Stomach (tissue), 4 donors: Measurements from ENCODE around the gene XPO6.

Experiments
- EP300 ChIP-seq: sonication (generic); formaldehyde crosslinking; IDR thresholded peaks from one replicate; pipeline ENCODE4 v1.6.1; 2017; ENCODE audit warnings: antibody characterized with exemption
- POLR2A ChIP-seq, 4 donors: fragments of 450-650 bp; IDR thresholded peaks; one replicate each; pipeline ENCODE4 v1.6.1; 2016; ENCODE audit warnings: antibody characterized with exemption in 4 of 4, control low read depth in 2 of 4, mild to moderate bottlenecking in 1 of 4, moderate library complexity in 1 of 4
- TF ChIP-seq, protein P1 (sequence below), 7 experiments: fragments of 450-650 bp in 4 of 7; fragments of 200-600 bp in 3 of 7; sonication (generic) in 3 of 7; IDR thresholded peaks; one replicate each; pipeline ENCODE4 v1.5.1; 2016 to 2019; ENCODE audit warnings: antibody characterized with exemption in 7 of 7, control low read depth in 2 of 7, mild to moderate bottlenecking in 1 of 7

DNA sequence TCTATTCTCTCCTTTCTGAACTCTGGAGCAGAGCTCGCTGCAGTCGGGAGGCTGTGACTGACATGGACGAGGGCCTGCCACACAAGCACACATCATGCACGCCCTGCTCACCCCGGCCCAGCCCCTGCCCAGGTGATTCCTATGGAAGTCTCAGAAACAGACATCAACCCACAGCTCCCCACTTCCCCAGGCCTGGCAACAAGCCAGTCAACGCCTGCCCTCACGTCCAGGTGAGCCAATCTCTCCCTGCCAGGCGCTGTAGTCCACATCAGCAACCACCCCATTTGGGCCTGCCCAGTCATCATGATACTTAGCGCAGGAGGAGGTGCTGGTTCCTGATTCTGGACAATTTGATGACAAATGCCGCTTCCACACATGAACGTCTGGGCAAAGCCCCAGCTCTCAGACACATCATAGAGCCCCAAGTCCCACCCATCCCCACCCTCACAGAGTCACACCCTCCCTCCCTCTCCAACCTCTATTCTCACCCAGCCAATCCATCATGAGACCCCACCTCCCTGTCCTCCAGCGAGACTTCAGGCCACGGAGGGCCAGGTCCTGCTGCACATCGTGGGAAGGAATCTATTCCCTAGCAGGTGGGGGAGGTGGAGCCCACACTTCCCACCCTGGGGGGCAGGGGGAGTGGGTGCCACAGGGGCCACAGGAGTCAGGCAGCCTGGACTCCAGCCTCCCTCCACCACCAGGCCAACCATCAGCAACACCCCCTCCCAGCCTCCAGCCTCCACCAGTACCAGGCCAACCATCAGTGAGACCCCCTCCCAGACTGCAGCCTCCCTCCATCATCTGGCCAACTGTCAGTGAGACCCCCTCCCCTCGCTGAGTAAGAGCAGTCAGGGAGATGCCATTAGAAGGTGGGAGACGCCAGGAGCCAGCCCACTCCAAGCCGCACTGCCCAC is 114.5 kb downstream of the XPO6 start:
- TF ChIP-seq EP300 (no peak), POLR2A (IDR thresholded peaks at IDR 0.05) (no peak)
- TF ChIP-seq, protein P1, sequence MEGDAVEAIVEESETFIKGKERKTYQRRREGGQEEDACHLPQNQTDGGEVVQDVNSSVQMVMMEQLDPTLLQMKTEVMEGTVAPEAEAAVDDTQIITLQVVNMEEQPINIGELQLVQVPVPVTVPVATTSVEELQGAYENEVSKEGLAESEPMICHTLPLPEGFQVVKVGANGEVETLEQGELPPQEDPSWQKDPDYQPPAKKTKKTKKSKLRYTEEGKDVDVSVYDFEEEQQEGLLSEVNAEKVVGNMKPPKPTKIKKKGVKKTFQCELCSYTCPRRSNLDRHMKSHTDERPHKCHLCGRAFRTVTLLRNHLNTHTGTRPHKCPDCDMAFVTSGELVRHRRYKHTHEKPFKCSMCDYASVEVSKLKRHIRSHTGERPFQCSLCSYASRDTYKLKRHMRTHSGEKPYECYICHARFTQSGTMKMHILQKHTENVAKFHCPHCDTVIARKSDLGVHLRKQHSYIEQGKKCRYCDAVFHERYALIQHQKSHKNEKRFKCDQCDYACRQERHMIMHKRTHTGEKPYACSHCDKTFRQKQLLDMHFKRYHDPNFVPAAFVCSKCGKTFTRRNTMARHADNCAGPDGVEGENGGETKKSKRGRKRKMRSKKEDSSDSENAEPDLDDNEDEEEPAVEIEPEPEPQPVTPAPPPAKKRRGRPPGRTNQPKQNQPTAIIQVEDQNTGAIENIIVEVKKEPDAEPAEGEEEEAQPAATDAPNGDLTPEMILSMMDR (IDR thresholded peaks at IDR 0.05), result no peak
